Activated CD8-positive, alpha-beta memory T cell treated with anti-CD3 and anti-CD28 coated beads, Interleukin-2, amount 50 U/mL, for 1 hour (primary cell): Measurements from ENCODE around the gene ATP5ME.
"Not testable (repeated sequence)": the region's sequence is repeated elsewhere in the genome, so short reads cannot be mapped to it uniquely, and the experiment has no call there.

Source experiments
- DNase-seq: peaks from one replicate; pipeline ENCODE4 v3.0.0-alpha.2; 2020; ENCODE audit errors: extremely low read depth

Gene ATP5ME

DNA sequence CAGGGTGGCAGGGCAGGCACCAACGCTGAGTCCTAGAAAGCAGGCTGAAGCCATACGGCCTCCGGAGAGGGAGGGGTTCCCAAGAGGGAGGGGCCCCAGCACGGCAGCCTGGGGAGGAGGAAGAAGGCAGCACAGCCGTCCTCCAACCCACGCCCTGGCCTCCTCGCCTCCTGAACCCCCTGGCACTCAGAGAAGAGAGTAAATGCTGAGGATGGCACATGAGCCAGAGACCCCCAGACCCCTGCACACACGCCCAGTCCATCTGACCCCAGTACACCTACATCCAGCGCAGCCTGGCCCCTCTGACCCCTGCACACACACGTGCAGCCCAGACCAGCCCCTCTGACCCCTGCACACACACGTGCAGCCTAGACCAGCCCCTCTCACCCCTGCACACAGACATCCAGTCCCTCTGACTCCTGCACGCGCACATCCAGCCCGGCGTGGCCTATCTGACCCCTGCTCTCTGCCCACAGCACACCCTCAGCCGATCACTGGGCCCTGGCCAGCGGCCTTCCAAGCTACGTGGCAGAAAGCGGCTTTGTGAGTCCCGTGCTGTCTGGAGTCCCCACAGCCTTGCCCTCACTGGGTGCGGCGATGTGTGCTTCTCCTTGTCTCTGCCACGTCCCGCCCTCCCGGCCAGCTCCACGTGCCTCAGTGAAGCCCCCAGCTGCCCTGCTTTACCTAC lies 18.5 kb downstream of the ATP5ME start:
- no peak for DNase-seq

DNA sequence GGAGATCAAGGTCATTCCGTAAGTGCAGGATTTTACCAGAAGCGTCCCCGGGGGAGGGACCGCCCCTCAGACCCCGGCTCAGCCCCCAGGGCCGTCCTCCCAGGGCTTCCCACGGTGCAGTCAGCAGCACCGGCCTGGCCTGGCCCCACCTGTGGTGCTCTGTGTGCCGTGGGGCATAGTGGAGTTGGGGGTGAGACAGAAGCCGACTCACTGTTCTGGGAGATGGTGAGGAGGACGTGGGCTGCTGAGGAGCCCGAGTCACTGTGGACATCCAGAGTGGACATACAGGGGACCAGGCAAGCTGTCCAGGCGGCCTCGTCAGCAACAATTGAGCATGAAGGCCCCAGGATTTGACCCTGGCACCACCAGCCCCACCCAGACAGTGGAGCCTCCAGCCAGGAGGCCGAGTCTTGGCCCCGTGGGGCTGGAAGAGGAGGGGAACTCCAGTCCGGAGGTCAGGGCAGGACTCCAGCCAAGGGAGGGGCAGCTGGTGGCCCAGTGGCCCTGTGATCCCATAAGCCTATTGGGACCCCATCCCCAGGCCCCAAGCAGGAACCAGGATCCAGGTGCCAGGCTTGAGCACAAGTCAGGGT lies 19.1 kb downstream of the ATP5ME start:
- DNase-seq: no peak

DNA sequence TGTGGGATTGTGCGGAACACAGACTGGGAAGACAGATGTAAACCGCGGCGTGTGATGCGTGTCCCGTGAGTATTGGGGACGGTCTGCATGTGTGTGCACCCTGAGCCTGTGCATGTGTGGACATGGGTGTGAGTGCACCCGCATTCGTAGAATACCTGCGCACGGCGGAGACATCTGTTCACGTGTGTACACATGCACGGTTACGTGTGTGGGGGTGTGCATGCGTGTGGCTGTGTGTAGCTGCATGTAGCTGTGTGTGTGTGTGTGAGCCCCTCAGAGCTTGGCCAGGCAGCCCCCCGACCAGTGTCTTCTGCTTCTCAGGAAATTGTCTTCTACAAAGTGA lies 19.6 kb downstream of the ATP5ME start:
- no peak for DNase-seq

DNA sequence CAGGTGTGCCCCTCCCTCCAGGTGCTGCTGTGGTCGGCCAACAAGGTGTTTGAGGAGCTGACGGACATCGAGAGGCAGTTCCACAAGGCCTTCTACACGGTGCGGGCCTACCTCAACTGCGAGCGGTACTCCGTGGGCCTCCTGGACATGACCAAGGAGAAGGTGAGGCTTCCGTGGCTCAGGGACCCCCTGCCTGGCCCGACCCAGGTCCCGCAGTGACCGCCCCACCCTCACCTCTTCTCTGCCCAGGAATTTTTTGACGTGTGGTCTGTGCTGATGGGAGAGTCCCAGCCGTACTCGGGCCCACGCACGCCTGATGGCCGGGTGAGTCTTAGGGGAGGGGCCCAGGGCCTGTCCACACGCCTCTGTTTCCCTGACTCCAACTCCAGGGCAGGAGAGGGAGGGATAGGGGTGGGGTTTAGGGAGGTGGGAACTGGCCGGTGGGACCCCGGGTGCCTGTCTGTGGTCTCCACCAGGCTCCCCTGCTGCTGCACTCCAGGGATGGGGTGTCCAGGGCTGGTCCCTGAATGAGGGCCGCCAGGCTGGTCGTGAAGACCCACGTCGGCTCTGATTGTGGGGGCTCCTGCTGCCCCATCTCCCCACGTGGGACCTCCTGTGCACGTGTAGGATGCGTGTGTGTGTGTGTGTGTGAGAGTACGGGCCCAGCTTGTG lies 20.1 kb downstream of the ATP5ME start:
- DNase-seq: no peak

DNA sequence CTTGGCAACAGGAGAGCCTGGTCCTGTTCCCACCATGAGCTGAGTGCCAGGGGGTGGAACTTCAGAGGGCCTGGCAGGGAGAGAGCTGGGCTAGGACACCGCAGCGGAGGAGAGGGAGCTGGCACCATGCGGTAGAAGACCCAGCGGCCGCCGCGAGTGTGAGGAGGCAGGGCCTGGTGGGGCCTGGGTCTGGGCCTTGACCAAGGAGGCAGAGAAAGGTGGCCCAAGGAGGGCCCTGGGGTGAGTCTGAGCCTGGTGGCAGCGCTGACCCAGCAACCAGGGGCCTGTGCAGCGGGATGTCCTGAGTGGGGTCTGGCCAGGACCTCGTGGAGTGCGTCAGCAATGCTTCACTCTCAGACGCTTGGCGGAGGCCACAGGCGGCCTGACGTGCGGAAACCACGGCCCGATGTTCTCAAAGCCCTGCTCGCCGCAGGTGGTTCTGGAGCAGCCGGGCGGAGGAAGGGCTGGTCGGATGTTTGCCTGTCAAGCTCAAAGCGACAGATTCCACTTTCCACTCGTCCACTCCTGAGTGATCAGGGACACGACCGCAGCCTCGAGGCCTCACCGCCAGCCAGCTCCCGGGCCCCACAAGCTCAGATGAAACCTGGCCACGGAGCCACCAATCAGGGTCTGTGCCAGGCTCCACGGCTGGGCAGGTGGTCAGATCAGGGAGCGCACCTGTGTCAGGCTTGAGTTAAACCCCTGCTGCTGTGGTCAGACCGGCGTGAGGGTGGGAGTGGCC lies 20.8 kb downstream of the ATP5ME start:
- no peak for DNase-seq

DNA sequence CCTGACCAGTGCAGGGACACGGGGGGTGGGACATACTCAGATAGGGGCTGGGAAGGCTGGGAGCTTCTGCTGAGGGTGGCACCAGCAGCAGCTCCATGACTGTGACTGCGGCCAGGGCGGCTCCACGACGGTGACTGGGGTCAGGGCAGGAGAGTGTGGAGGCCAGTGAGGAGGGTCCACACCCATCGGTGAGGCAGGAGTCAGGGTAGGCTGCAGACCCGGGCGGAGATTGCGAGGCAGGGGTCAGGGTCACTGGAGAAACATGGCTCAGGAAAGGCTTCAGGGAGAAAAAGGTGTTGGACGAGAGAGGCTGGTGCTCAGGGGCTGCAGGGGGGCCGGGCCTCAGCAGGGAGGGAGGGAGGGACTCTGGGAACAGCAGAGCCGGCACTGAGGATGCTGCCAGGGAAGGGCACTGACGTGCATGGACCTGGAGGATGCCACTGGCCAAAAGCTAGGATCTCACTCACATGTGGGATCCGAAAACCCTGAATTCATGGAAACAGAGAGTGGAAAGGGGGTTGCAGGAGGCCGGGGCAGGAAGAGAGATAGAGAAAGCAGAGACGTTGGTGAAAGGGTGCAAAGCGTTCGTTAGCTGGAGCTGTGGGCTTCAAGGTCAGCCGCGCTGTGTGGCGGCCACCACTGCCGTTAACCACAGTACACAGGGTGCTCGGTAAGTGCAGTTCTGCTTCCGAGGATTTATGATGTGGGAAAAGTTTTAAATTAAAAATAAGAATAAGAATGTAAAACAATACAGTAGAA lies 22.0 kb downstream of the ATP5ME start:
- DNase-seq: no peak

DNA sequence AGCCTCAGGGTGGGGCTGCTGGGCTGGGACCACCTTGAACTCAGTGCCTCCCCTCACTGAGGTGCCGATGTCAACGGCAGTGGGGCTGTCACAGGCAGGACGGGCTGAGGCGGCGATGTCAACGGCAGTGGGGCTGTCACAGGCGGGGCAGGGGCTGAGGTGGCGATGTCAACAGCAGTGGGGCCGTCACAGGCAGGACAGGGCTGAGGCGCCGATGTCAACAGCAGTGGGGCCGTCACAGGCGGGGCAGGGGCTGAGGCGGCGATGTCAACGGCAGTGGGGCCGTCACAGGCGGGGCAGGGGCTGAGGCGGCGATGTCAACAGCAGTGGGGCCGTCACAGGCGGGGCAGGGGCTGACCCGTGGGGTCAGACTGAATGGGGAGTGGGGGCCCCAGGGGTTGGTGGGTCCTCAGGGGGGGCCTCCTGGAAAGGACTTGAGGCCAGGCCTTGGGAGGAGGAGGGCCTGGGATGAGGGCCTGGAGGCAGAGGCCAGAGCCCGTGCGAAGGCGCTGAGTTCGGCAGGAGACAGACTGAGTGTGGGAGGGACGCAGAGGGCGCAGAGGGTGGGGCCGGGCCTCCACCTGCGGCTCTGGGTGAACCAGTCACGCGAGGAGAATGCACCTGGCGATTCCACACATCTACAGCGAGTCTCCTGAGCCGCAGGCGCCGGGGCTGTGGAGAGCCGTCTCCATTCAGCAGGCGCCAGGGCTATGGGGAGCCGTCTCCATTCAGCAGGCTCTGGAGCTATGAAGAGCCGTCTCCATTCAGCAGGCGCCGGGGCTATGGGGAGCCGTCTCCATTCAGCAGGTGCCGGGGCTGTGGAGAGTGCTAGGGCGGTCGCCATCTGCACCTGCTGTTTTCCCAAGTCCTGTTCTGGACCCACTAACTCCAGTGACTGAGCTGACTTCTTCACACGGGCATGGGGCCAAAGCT lies 22.9 kb downstream of the ATP5ME start:
- DNase-seq: no peak

DNA sequence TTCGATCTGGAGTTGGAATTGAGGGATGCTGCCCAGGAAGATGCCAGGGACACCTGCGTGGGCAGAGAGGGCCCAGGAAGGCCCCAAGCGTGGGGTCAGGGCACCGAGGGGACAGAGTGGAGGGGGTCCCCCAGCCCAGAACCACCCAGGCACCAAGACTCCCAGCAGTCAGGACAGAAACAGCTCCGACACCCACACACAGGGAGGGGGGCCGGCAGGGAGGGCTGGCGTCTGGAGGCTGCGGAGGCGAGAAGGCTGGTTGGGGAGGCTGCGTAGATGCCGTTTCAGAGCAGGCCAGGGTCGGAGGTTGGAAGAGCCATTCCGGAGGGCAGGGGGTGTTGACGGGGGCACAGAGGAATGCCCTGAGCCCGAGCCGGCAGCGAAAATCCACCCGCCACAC lies 23.6 kb downstream of the ATP5ME start:
- DNase-seq: no peak

DNA sequence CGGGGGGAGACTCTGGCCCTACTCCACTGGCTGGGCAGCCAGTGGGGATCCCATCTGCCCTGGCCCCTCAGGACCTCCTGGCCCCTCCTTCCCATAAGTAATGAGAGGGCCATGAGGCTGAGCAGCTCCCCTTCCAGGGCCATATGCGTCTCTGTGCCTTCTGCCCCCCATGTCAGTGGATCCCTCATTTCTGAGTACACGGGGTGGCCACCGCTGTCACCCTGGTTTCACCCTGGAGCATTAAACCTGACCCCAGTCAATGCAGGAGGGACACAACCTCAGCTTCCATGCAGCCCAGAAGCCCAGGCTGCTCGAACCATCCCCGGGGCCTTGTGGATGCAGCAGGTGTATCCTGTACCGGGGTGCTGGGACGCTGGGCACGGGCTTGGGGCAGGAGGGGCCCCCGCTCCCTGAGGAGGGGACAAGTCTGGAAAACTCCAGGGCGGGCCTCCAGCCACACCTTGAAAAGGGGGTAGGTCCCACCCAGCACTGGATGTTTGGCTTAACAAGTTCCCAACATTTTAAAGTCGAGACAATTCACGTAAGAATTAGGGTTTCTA lies 24.2 kb downstream of the ATP5ME start:
- DNase-seq: no peak

DNA sequence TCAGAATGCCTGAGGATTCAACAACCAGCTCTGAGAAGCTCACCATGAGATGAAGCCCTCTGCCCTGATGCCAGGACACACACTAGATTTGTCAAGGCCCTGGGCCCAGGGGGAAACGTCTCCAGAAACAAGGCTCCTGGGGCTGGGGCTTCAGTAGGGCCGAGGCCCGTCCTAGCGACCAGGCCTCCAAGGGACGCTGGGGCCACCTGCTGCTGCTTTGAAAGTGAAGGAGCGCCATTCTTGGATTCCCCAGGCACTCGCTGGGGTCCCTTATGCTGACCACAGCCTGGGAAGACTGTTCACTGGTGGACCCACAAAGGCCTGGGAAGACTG lies 24.8 kb downstream of the ATP5ME start:
- no peak for DNase-seq

DNA sequence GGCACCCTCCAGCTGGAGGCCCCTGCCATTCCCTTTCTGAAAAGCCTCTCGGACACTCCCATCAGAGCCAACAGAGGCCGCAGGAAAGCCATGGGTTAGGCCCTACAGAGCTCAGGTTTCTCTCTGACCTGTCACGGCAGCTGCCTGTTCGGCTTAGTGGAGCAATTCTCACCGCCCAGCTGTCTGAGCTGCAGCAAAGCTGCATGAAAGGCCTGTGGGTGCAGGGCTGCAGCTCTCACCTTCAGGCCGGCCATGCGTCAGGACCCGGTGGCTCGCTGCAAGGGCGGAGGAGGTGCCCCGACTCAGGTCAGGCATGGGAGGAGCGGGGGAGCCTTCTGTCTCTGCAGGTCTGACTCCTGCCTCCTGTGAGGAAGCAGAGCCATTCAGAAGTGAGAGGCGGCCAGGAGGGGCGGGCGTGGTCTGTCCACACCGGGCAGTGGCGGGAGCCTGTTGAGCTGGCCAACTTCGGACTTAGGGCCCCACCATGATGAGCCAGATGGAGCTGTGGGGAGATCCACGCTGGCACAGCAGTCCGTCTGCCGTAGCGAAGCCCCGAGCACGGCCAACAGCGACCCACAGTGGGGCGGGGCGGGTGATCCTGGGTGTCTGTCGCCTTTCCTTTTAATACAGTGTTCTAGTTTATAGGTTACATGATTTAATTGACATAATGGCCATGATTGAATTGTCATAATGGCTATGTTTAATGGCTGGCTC lies 25.3 kb downstream of the ATP5ME start:
- no peak for DNase-seq

DNA sequence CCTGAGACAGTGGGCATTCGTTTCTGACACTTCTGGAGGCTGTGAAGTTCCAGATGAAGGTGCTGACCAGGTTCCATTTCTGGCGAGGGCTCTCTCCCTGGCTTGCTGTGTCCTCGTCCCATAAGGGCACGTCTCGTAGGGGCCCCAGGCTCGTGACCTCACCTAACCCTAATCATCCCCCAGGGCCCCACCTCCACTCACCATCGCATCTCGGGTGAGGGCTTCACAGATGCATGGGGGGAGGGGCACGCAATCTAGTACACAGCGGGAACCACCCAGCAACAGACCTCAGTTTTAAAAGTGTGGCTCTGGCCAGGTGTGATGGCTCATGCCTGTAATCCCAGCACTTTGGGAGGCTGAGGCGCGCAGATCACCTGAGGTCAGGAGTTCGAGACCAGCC lies 26.6 kb downstream of the ATP5ME start:
- DNase-seq: no peak

DNA sequence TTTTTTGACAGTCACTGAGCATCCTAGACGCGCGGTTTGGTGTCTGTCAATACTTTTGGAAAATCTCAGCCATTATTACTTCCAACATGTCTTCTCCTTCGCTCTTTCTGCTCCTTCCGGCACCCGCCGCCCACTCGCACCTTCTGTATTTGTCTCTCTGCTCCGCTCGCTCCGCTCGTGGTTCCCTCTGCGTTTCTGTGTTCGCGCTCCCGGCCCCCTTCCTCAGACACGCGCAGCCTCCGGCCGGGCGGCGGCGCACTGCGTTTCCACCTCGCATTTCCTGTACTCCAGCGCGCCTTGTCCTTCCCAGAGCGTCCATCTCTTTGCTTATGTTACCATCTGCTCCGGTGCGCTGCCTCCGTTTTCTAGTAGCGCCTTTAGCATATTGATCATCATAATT lies 27.6 kb downstream of the ATP5ME start:
- DNase-seq: no peak

DNA sequence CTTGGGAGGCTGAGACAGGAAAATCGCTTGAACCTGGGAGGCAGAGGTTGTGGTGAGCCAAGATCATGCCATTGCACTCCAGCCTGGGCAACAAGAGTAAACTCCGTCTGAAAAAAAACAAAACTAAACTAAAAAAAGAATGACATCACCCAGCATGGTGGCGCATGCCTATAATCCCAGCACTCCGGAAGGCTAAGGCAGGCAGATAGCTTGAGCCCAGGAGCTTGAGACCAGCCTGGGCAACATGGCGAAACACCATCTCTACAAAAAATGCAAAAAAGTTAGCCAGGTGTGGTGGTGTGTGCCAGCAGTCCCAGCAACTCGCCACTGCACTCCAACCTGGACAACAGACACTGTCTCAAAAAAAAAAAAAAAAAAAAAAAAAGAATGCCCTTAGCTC lies 31.7 kb downstream of the ATP5ME start:
- not testable (repeated sequence) for DNase-seq

DNA sequence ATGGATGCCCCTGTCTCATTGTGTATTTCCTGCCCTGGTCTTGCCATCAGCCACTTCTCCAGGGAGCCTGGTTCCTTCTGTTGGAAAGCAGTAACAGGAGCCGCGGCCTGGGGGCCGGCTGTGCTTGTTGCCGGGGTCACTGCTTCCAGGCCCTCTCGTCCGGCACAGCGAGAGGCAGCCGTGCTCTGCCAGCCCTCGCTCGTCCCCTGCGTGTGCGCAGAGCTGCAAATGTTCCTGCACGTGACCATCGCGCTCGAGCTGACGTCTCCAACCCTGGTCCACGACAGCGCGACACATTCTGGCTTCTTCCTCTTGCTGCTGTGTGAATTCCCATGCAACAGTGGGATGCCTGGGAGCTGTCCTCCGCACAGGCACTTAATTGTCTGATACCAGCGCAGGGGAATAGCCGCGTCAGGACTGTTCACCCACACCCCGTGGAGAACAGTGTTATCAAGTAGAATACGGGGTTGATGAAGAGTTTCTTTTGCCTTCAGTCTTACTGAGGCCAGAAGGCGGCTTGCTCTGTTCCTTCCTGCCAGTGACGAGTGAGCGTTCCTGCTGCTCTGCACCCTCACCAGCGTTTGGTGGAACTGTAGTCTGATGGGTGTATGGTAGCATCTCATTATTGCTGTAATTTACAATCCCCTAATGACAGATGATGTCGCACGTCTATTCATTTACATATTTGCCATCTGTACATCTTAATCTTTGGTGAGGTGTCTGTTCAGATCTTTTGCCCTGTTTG lies 36.4 kb downstream of the ATP5ME start:
- no peak for DNase-seq

DNA sequence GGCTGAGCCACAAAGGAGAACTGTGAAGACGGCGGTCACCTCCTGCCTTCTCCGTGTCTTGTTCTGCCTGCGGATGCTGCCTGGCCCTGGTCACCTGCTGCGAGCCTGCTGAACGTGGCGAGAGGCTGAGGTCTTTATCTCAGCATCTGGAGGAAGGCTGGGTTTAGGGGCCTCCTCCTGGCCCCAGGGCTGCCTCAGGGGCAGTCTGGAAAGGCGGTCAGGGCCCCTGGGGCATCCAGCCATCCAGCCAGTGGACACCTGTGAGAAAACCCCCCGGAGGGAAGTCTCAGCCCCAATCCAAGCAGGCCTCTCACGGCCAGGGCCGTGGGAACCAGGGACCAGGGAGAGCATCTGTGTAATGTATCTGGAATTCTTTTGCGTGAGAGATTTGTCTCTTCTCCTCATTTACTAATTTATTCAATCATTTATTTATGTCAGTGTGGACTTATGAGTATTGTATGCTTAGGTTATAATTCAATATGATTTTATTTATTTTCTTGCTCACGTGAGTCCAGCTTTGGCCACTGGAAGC lies 37.4 kb downstream of the ATP5ME start:
- DNase-seq: no peak

DNA sequence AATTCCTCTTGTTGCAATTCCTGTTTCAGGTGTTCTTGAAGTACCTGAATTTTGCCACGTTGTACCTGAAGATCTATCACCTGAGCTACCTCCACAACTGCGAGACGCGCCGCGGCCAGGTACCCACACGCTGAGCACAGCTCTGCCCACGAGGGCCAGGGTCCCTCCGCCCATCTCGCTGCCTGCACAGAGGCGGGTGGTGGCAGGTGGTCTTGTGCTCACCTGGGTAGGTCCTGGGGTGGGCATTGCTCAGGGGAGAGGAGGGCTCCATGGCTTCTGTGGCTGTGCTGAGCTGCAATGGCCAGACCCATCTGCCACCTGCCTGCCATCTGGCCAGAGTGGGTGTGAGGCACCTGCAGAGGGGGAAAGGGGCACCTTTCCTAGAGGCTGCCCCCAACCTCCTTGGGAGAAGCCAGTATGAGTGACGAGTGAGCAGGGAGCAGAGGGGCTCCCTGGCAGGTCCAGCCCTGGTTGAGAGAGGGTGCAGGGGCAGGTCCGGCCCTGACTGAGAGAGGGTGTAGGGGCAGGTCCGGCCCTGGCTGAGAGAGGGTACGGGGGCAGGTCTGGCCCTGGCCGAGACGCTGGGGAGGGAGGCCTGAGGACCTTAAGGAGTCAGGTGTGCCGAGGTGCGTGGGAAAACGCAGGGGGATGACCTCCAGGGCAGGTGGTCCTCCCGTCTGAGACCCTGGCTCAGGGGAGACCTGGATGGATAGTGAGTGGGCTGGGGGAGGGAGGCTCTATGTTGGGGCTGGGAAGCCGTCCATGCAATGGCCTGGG lies 38.0 kb downstream of the ATP5ME start:
- no peak for DNase-seq
